ENCODE measurements around the gene OTOF.

DNA sequence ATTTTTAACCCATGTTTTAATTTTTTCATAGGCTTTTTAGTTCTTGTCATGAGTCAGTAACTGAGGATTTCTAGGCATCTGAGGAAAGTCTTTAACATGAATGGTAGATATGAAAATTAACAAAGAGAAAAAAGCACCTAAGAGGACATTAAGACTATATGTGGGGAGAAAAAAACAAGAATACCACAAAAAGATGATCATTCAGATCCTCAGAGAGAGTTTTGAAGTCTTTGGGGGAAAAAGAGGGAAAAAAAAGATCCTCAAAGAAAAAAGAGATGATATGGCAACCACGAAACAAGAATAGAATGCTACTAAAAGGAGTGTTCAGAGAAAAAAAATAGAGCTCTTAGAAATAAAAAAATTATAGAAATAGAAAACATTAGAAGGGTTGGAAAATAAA lies 68.1 kb downstream of the OTOF start:
- TF ChIP-seq, protein P1, sequence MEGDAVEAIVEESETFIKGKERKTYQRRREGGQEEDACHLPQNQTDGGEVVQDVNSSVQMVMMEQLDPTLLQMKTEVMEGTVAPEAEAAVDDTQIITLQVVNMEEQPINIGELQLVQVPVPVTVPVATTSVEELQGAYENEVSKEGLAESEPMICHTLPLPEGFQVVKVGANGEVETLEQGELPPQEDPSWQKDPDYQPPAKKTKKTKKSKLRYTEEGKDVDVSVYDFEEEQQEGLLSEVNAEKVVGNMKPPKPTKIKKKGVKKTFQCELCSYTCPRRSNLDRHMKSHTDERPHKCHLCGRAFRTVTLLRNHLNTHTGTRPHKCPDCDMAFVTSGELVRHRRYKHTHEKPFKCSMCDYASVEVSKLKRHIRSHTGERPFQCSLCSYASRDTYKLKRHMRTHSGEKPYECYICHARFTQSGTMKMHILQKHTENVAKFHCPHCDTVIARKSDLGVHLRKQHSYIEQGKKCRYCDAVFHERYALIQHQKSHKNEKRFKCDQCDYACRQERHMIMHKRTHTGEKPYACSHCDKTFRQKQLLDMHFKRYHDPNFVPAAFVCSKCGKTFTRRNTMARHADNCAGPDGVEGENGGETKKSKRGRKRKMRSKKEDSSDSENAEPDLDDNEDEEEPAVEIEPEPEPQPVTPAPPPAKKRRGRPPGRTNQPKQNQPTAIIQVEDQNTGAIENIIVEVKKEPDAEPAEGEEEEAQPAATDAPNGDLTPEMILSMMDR (IDR thresholded peaks at IDR 0.05; ENCODE audit: extremely low read depth in 1 of 2, insufficient read depth in 1 of 2, low read depth in 1 of 2, low read length in 2 of 2) = no peak
- TF ChIP-seq POLR2A (IDR thresholded peaks at IDR 0.05; ENCODE audit: low read depth, low read length) = no peak
- TF ChIP-seq MYC (IDR thresholded peaks at IDR 0.05; ENCODE audit: low read depth, low read length) = no peak
- TF ChIP-seq EZH2 (IDR thresholded peaks at IDR 0.05; ENCODE audit: borderline replicate concordance, low read depth, low read length, severe bottlenecking) = no peak
- no peak for TF ChIP-seq POLR2AphosphoS5 (IDR thresholded peaks at IDR 0.05; ENCODE audit: insufficient read depth, low read depth, low read length)
- no peak for TF ChIP-seq JUN (IDR thresholded peaks at IDR 0.05; ENCODE audit: borderline replicate concordance, insufficient read depth, insufficient read length, low read depth)
- no peak for TF ChIP-seq FOS (IDR thresholded peaks at IDR 0.05; ENCODE audit: borderline replicate concordance, insufficient read depth, low read length)

All from endothelial cell of umbilical vein (primary cell).